GM10248 (cell line): ENCODE measurements around the gene CNOT1.
A peak's percentile ranks its signal among the peaks of the same experiment; 100 is the strongest.
"Not testable (repeated sequence)": the region's sequence is repeated elsewhere in the genome, so short reads cannot be mapped to it uniquely, and the experiment has no call there.

ENCODE experiments used
- CTCF ChIA-PET: fragments of 300-600 bp; sonication (Branson Sonifier 250); formaldehyde crosslinking; extraction: SDS; loops from one replicate; lab custom pipeline; 2021; ENCODE audit warnings: antibody characterized with exemption; lab: Yijun Ruan, JAX
- POLR2A ChIA-PET: fragments of 350-650 bp; sonication (Branson Sonifier 250); formaldehyde crosslinking; extraction: SDS; loops from one replicate; lab custom pipeline; 2020; ENCODE audit warnings: antibody characterized with exemption; lab: Yijun Ruan, JAX
- DNase-seq: peaks from one replicate; pipeline ENCODE4 v3.0.0; 2012; ENCODE audit errors: extremely low spot score
- TF ChIP-seq, protein P1 (sequence below): IDR thresholded peaks from 2 replicates; pipeline ENCODE4 v1.5.1; 2012; ENCODE audit warnings: mild to moderate bottlenecking, low read depth; ENCODE audit errors: extremely low read depth, missing control alignments, control extremely low read depth

Gene CNOT1

DNA sequence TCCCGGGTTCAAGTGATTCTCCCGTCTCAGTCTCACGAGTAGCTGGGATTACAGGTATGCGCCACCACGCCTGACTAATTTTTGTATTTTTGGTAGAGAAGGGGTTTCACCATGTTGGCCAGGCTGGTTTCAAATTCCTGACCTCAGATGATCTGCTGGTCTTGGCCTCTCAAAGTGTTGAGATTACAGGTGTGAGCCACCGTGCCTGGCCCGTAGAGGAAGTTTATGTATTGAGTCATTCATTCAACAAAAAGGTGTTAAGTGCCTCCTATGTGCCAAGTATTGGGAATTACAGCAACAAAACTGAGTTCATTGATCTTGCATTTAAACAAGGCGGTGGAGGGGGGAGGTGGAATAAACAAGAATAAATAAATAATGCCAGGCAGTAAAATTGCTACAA lies 10.2 kb upstream of the CNOT1 start:
- ChIA-PET POLR2A (no interaction called here), CTCF (no interaction called here)
- no peak for DNase-seq
- TF ChIP-seq, protein P1, sequence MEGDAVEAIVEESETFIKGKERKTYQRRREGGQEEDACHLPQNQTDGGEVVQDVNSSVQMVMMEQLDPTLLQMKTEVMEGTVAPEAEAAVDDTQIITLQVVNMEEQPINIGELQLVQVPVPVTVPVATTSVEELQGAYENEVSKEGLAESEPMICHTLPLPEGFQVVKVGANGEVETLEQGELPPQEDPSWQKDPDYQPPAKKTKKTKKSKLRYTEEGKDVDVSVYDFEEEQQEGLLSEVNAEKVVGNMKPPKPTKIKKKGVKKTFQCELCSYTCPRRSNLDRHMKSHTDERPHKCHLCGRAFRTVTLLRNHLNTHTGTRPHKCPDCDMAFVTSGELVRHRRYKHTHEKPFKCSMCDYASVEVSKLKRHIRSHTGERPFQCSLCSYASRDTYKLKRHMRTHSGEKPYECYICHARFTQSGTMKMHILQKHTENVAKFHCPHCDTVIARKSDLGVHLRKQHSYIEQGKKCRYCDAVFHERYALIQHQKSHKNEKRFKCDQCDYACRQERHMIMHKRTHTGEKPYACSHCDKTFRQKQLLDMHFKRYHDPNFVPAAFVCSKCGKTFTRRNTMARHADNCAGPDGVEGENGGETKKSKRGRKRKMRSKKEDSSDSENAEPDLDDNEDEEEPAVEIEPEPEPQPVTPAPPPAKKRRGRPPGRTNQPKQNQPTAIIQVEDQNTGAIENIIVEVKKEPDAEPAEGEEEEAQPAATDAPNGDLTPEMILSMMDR = no peak

DNA sequence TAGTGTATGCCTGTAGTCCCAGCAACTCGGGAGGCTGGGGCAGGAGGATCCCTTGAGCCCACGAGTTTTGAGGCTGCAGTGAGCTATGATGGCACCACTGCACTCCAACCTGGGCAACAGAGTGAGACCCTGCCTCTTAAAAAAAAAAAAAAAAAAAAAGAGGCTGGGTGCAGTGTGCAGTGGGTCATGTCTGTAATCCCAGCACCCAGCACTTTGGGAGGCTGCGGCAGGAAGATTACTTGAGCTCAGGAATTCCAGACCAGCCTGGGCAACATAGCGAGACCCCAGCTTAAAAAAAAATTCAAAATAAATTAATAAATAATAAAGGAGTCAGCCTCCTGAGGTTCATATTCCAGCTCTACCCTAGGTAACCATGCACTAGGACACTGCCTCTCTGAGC lies 9.6 kb upstream of the CNOT1 start:
- ChIA-PET CTCF (interaction anchor here (0.7 to 1.1 kb wide), 2 partner anchors 10 to 151 kb away, joined by 3 read pairs; no protein-coding TSS in a partner anchor), POLR2A (interaction anchor here (0.5 kb wide), 1 partner anchor 16 kb away, joined by 4 read pairs; no protein-coding TSS in a partner anchor)
- no peak for DNase-seq
- TF ChIP-seq, protein P1 = no peak

DNA sequence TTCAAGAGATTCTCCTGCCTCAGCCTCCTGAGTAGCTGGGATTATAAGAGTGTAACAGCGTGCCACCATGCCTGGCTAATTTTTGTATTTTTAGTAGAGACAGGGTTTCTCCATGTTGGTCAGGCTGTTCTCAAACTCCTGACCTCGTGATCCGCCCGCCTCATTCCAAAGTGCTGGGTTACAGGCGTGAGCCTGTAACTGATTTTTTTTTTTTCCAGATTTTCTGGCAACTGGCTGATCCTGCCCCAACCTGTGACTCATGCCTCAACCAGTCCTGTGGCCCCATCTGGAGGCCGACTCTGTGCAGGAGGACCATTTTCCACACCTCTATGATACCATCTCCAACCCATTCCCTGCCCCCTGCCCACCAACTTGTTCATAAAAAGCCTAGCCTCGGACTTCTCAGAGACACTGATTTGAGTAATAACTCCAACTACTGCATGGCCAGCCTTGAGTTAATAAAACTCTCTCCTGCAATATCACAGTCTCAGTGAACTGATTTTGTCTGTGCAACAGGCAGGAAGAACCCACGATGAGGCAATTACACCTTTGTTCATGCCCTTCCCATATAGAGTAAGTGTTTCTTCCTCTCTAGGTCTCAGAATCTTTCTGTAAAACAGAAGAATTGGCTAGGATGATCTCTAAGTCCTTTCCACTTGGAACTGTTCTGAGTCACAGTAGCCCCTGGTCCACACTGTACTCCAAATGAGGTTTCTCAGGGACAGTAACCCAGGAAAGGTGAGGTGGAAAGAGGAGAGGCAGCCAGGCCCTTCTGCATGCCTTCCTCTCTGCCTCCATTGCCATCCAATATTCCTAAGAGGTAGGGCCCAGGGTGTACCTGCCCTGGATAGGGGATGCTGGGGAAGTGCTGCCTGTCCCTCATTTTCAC lies 8.8 kb upstream of the CNOT1 start:
- DNase-seq = no peak
- ChIA-PET POLR2A (no interaction called here), CTCF (interaction anchor here (0.7 to 1.1 kb wide), 3 partner anchors 11 to 152 kb away, joined by 3 to 4 read pairs (median 3); no protein-coding TSS in a partner anchor)
- TF ChIP-seq, protein P1 = peak; percentile 20

DNA sequence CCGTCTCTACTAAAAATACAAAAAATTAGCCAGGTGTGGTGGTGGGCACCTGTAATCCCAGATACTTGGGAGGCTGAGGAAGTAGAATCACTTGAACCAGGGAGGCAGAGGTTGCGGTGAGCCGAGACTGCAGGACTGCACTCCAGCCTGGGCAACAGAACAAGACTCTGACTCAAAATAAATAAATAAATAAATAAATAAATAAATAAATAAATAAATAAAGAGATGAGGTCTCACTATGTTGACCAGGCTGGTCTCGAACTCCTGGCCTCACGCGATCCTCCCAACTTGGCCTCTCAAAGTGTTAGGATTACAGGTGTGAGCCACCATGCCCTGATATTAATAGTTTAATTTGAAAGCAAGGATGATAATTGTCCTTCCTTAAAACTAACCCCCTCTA lies 7.4 kb upstream of the CNOT1 start:
- CTCF ChIA-PET = interaction anchor here (1.1 kb wide), 1 partner anchor 151 kb away, joined by 4 read pairs; no protein-coding TSS in a partner anchor
- POLR2A ChIA-PET, DNase-seq: not testable (repeated sequence)

DNA sequence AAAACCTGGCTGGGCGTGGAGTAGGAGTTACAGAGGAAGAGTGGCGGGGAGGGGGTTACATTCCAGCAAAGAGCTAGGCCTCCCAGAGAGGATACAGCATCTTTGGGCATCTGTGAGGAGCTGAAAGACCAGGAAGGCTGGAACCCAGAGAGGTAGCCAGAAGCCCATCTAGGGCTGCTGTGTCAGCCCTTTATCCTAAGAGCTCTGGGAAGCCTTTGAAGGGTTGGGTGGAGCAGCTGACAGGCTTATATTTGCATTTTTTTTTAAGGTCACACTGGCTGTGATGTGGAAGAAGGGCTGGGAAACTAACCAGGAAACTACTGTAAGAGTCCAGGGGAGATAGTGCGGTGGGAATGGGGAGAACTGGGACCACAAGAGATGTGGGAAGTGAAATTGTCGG lies 6.8 kb upstream of the CNOT1 start:
- ChIA-PET POLR2A (no interaction called here), CTCF (no interaction called here)

DNA sequence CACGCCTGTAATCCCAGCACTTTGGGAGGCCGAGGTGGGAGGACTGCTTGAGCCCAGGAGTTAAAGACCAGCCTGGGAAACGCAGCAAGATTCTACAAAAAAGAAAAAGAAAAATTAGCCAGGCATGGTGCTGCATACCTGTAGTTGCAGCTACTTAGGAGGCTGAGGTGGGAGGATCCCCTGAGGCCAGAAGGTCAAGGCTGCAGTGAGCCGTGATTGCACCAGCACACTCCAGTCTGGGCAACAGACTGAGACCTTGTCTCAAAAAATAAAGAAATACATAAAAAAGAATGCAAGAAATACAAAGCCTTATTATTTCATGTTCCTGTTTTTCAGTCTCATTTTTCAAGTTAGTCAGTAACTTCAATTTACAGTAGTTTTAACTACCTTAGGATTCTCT lies 5.9 kb upstream of the CNOT1 start:
- ChIA-PET CTCF (no interaction called here), POLR2A (no interaction called here)
- no peak for DNase-seq
- TF ChIP-seq, protein P1 = no peak

More for the DNA sequence above, 6.8 kb upstream of the CNOT1 start:
- TF ChIP-seq, protein P1 = no peak
- DNase-seq = no peak

DNA sequence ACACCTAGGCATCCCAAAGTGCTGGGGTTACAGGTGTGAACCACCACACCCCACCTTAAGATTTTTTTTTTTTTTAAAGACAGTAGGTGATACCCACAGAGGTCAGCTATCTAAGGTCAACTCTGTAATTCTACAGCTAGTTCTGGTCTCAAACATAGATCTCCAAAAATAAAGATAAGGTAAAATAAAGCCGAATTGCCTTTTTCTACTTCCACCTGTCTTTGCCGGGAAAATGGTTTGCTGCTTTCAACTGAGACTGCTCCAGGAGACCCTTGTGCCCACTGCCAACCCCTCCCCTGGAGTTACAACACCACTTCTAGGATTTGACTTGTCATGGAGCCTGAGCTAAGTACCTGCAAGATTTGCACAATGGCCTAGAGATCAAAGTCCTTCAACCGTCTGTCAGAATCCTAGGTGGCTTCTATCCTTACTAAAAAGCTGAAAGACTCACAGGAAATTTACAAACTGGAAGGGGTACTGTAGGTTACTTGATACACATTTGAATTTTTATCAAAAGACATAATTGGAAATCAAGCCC lies 4.7 kb upstream of the CNOT1 start:
- ChIA-PET POLR2A (no interaction called here), CTCF (interaction anchor here (1.2 kb wide), 1 partner anchor 27 kb away, joined by 4 read pairs; no protein-coding TSS in a partner anchor)
- no peak for DNase-seq
- TF ChIP-seq, protein P1 = no peak
